GM19351 (cell line): Measurements from ENCODE around the gene C4orf50.
"Not testable (repeated sequence)": the region's sequence is repeated elsewhere in the genome, so short reads cannot be mapped to it uniquely, and the experiment has no call there.

Source experiments
- ATAC-seq: cut with Tn5 transposase; IDR thresholded peaks from one replicate; pipeline ENCODE4 v1.9.1; 2021; ENCODE audit warnings: mild to moderate bottlenecking, moderate library complexity; ENCODE audit not compliant: unreplicated experiment

C4orf50 gene

GRCh38 chr4:5952975-5953951, 65.0 kb downstream of the C4orf50 start:
- ATAC-seq, result no peak

- no peak for ATAC-seq
Observed at GRCh38 chr4:5952286-5952974, 65.8 kb downstream of the C4orf50 start.

- ATAC-seq, result not testable (repeated sequence)
Observed at GRCh38 chr4:5946653-5947052, 71.6 kb downstream of the C4orf50 start.

- ATAC-seq, result no peak
Observed at GRCh38 chr4:5945936-5946335, 72.3 kb downstream of the C4orf50 start.

- ATAC-seq, result no peak
Observed at GRCh38 chr4:5945171-5945570, 73.1 kb downstream of the C4orf50 start.

- ATAC-seq, result no peak
Observed at GRCh38 chr4:5943561-5943960, 74.7 kb downstream of the C4orf50 start.

- ATAC-seq, result no peak
Observed at GRCh38 chr4:5942947-5943346, 75.3 kb downstream of the C4orf50 start.

GRCh38 chr4:5941601-5942000, 76.6 kb downstream of the C4orf50 start:
- no peak for ATAC-seq

- ATAC-seq, result no peak
Observed at GRCh38 chr4:5940470-5941203, 77.6 kb downstream of the C4orf50 start.

GRCh38 chr4:5933996-5934831, 84.0 kb downstream of the C4orf50 start:
- no peak for ATAC-seq

GRCh38 chr4:5933116-5933515, 85.1 kb downstream of the C4orf50 start:
- ATAC-seq, result no peak

GRCh38 chr4:5932035-5932568, 86.1 kb downstream of the C4orf50 start:
- no peak for ATAC-seq

- no peak for ATAC-seq
Observed at GRCh38 chr4:5931526-5931925, 86.7 kb downstream of the C4orf50 start.

GRCh38 chr4:5930876-5931275, 87.4 kb downstream of the C4orf50 start:
- ATAC-seq, result no peak

GRCh38 chr4:5930456-5930855, 87.8 kb downstream of the C4orf50 start:
- ATAC-seq, result no peak

- ATAC-seq, result no peak
Observed at GRCh38 chr4:5928844-5929420, 89.3 kb downstream of the C4orf50 start.

GRCh38 chr4:5928274-5928673, 90.0 kb downstream of the C4orf50 start:
- no peak for ATAC-seq

GRCh38 chr4:5927747-5928146, 90.5 kb downstream of the C4orf50 start:
- no peak for ATAC-seq

GRCh38 chr4:5927116-5927515, 91.1 kb downstream of the C4orf50 start:
- ATAC-seq, result no peak

GRCh38 chr4:5926598-5926997, 91.6 kb downstream of the C4orf50 start:
- ATAC-seq, result no peak
